GOT3 (cell line): ENCODE results near the gene HLCS.

Experiments
- DNase-seq: peaks from one replicate; lab custom pipeline; 2025; ENCODE audit warnings: mixed read lengths; lab: John Stamatoyannopoulos, UW

Gene HLCS

GRCh38 chr21:36811762-36812161 lies 154.7 kb downstream of the HLCS start:
- no peak for DNase-seq

GRCh38 chr21:36810443-36810842 lies 156.0 kb downstream of the HLCS start:
- no peak for DNase-seq

DNA sequence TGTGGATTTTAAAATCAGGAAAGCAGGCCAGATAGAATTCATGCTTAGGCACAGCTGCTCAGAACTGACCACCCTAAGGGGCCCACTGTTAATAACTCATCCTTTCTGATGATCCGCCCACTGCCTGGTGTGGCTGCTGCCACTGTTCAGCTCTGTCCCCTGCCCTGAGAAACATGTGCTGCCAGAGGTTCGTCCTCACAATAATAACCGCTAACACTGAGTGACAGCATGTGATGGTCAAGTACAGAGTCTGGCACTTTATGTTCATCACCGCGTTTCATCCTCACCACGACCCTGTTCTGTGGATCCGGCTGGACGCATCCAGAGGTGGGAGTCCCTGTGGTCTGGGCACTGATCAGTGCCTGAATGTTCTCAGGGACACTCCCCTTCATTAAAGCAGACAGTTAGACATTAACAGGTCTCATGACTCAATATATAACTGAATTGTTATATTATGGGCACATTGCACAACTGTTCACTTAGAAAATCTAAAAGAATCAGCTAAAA lies 159.0 kb downstream of the HLCS start:
- DNase-seq: no peak

DNA sequence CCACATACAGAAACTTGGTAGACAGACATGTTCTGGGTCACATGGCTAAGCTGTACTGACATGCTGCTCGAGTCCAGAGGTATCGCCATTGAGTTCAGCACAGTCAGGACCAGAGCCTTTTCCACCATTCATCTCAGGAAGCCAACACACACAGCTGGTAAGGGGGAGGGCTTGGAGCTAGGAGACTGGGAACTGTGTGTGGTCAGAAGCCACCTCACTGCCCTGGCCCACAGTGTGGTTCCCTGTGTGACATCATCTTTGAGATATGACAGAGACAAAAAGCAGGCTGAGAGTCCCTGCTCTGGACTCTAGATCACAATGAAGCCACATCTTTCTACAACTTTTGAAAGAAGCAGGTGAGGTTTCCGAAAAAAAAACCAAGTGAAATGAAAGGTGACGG lies 160.4 kb downstream of the HLCS start:
- DNase-seq: no peak

- no peak for DNase-seq
Observed at GRCh38 chr21:36804874-36805611, 161.4 kb downstream of the HLCS start.

GRCh38 chr21:36803816-36804439 lies 162.5 kb downstream of the HLCS start:
- no peak for DNase-seq

DNA sequence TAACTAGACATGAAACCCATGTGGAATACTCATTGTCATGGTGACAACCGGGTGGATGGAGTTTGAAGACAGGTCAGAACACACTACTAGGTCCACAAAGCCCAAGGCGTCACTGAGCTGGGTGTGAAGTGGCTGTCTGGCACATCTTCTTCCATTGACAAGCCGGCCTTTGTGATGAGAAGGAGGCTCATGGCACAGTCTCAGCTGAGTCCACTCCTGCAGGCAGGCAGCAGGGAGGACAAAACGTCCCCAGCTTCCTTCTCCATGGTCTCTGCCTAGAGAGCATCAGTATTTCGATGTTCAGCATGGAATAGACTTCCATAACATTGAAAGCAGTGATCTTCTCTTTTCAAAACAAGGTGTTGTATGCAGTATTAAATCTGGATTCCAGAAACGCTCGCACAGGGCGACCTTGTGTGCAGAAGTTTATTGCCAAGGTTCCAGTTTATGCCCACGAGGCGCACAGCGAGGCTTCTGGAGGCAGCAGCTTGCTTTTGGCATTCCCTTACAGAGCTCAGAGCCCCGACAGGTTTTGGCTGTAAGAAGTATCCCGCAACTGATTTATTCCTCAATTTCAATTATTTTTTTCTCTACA lies 163.3 kb downstream of the HLCS start:
- DNase-seq: no peak

GRCh38 chr21:36800734-36801133 lies 165.7 kb downstream of the HLCS start:
- no peak for DNase-seq

DNA sequence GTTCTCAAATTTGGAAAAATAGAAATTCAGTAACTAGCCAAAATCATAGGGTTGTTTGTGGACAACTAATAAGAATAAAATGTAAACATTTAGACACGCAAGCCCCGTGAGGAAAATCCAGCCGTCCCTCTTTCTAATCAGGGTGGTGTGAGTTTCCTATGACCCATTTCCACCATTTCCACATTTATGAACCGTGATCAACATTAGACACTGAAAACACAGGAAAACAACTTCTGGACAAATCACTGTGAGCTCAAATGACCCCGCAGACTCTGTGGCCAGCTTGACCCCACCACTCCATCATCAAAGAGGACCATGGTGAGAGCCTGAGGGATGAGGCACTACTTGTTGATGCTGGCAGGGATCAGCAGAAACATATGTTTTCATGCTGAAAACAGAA lies 166.6 kb downstream of the HLCS start:
- DNase-seq: no peak

DNA sequence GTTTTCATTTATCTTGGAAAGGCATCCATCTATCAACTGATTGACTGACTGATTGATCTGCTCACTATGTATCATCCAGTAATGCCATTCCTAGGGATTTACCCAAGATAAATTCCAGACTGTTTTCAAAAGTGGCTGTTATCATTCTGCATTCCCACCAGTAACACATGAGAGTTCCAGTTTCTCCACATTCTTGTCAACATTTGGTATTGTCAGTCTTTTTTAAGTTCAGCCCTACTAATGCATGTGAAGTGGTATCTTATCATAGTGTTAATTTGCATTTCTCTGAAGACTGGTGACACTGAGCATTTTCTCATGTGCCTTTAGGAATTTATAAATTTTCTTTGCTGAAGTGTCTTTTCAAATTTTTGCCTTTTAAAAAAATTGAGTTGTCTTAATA lies 168.0 kb downstream of the HLCS start:
- DNase-seq: no peak

DNA sequence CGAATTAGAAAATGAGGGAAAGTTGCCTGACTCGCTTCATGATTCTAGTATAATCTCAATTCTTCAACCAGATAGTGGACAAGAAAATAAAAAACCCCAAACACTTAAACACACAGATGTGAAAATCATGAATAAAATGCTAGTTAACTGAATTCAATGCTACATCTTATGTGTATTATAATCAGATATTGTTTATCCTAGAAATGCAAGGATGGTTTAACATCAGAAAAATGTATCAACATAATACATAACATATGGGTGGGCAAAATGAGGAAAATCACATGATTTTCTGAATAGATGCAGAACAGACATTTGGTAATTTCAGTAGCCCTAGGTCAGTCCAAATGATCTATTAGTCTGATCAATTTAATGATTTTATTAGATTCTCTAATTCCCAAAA lies 170.4 kb downstream of the HLCS start:
- no peak for DNase-seq

DNA sequence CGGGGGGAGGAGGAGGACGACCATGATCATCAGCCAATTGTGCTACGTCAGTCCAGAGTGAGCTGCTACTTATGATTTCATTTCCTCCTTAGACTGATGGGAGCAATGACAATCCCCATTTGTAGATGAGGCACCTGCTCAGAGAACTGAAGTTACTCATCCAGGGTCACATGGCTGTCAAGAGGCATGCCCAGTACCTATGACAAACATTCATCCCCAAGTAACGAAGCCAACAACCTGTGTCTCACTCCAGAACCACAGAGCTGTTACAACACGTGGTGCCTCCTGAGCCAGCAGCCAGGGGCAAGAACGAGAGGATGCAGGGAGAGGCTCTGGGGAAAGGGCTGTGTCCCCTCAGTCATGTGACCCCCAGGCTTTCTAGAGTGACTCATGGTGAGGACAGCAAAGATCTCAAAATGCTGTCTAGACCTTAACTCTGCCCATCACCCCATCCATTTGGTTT lies 173.9 kb downstream of the HLCS start:
- no peak for DNase-seq

GRCh38 chr21:36791695-36792470 lies 174.6 kb downstream of the HLCS start:
- no peak for DNase-seq

GRCh38 chr21:36791180-36791579 lies 175.3 kb downstream of the HLCS start:
- no peak for DNase-seq

DNA sequence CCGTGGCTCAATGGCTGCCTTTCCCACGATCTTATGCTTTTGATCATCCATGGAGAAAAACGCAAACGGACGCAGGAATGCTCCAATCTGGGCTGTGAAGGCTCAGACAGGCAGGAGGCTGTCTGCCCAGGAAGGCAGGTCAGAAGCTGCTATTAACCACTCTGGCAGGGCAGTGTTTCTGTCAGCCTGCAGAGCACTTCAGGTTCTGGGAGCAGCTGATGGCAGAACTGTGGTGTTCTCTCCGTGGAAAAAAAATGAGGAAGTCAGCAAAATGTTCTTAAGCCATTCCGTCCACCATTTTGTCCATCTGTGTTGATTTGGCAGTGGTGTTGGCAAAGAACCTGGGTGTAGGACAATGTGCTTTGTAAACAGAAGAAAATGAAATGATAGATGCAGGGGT lies 175.9 kb downstream of the HLCS start:
- no peak for DNase-seq

DNA sequence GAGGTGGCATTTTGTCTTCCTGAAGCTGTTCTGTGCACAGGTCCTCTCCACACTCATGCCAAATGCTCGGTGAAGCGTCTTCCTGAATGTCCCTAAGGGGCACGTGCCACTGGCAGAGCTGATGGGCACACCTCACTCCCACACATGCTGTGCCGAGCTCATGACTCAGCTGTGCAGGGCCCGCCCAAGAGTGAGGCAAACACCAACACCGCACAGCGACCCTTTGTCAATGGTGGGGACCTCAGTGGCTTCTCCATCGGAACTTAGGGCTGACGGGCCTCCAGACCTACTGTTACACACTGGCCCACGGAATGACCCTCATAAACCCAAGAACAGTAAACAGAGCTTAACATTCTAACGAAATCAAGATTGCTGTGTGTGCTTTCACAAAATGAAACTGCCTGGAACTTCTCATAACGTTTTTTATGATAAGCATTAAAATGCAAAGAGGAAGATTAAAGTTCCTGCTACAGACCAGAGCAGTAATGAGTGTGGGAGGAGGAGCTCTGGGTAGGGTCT lies 178.3 kb downstream of the HLCS start:
- DNase-seq: no peak

DNA sequence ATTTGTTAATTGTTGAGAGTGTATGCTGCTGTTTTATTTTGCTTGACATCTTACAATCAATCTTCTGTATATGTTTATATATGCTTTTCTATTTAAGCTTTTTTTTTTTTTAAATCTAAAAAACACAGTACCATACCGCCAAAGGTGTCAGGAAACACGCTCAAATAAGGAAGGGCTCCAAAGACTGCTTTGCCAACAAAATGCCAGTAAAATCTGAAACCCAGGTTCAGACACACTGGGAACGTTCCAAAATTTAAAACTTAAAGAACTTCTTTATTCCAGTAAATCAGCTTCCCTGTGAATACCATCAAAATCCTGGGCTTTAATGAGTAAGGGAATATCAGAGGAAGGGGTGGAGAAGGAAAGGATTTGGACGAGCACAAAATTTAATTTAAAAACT lies 180.3 kb downstream of the HLCS start:
- no peak for DNase-seq

- no peak for DNase-seq
Observed at GRCh38 chr21:36785615-36786014, 180.9 kb downstream of the HLCS start.

- no peak for DNase-seq
Observed at GRCh38 chr21:36784947-36785346, 181.5 kb downstream of the HLCS start.

DNA sequence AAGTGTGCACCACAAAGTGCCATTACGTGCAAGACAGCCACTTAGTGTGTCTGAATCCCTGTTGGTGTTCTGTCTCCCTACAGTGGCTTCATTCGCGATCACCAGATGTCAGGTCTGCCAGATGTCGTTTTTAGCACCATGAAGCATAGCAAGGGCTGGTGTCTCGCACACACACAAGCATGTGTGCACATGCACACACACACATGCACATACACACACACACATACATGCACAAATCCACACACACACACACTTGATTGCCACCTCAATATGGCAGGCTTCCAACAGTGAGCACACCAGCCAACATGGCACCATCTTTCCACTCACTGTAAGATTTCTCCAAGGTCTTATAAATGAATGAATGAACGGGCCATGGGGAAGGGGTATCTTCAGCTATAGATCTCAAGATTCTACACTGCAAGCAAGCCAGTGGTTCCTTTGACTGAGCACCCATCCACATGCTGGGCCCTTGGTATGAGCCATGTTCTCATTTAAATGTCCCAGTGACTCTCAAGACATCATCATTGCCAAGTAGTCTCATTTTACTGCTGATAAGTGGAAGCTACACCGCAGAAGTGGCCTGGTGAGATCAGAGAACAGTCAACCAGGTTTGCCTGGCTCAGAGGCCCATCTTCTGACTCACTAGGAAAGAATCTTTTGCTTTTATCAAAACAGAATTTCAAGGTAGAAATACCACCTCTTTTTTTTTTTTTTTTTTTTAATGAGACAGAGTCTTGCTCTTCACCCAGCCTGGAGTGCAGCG lies 182.7 kb downstream of the HLCS start:
- no peak for DNase-seq

- DNase-seq: no peak
Observed at GRCh38 chr21:36780861-36781260, 185.6 kb downstream of the HLCS start.
